Hepatocyte (in vitro differentiated cells): Measurements from ENCODE around the gene NAT14. TPM values are rescaled to one million over a fixed set of nuclear protein-coding genes. Genes with fewer than 3 reads are reported as not detected.
A peak's percentile ranks its signal among the peaks of the same experiment; 100 is the strongest.

ENCODE experiments used
- DNase-seq: peaks from one replicate; pipeline ENCODE4 v3.0.0-alpha.2; 2016; ENCODE audit warnings: low spot score
- H2AFZ ChIP-seq: fragments of 200-600 bp; sonication (generic); 2 replicates; pipeline ENCODE4 v1.6.0; 2016; ENCODE audit warnings: antibody characterized with exemption, mild to moderate bottlenecking
- H3K27ac ChIP-seq: fragments of 200-600 bp; sonication (generic); 2 replicates; pipeline ENCODE4 v1.5.1; 2016; ENCODE audit warnings: mild to moderate bottlenecking
- H3K27me3 ChIP-seq: fragments of 200-600 bp; sonication (generic); 2 replicates; pipeline ENCODE4 v1.6.1; 2016
- H3K36me3 ChIP-seq: fragments of 200-600 bp; sonication (generic); replicated peaks from 2 replicates; pipeline ENCODE4 v1.5.1; 2016; ENCODE audit warnings: low read depth; ENCODE audit not compliant: insufficient read depth
- H3K4me1 ChIP-seq: fragments of 200-600 bp; sonication (generic); 2 replicates; pipeline ENCODE4 v1.5.1; 2016; ENCODE audit warnings: mild to moderate bottlenecking, moderate library complexity; ENCODE audit not compliant: insufficient read depth
- H3K4me2 ChIP-seq: fragments of 200-600 bp; sonication (generic); 2 replicates; pipeline ENCODE4 v1.6.0; 2016
- H3K4me3 ChIP-seq: fragments of 200-600 bp; sonication (generic); 2 replicates; pipeline ENCODE4 v1.5.1; 2016; ENCODE audit warnings: mild to moderate bottlenecking
- H3K79me2 ChIP-seq: fragments of 200-600 bp; sonication (generic); 2 replicates; pipeline ENCODE4 v1.6.0; 2017; ENCODE audit warnings: mild to moderate bottlenecking
- H3K9me2 ChIP-seq: fragments of 200-600 bp; sonication (generic); replicated peaks from 2 replicates; pipeline ENCODE4 v1.6.0; 2017; ENCODE audit warnings: mild to moderate bottlenecking; ENCODE audit not compliant: insufficient read depth
- H3K9me3 ChIP-seq: fragments of 200-600 bp; sonication (generic); 2 replicates; pipeline ENCODE4 v1.5.1; 2016; ENCODE audit warnings: low read depth, mild to moderate bottlenecking
- H4K20me1 ChIP-seq: fragments of 200-600 bp; sonication (generic); 2 replicates; pipeline ENCODE4 v1.6.0; 2016; ENCODE audit warnings: mild to moderate bottlenecking; ENCODE audit not compliant: insufficient read depth, poor library complexity, severe bottlenecking
- EZH2 ChIP-seq: fragments of 200-600 bp; sonication (generic); IDR thresholded peaks from 2 replicates; pipeline ENCODE4 v1.6.1; 2016; ENCODE audit warnings: antibody characterized with exemption, mild to moderate bottlenecking, borderline replicate concordance
- EZH2phosphoT487 ChIP-seq: fragments of 200-600 bp; sonication (generic); IDR thresholded peaks from one replicate; pipeline ENCODE4 v1.6.1; 2018; ENCODE audit warnings: antibody characterized with exemption, mild to moderate bottlenecking, low read depth, moderate library complexity; ENCODE audit not compliant: unreplicated experiment, severe bottlenecking
- WGBS: methylation state at CpG from one replicate; pipeline ENCODE4 v1.1.6; 2016; ENCODE audit warnings: low lambda C conversion rate; ENCODE audit errors: missing lambda C conversion rate; 5-methylcytosine and 5-hydroxymethylcytosine counted together
- polyA plus RNA-seq: library from polyadenylated mRNA; unstranded; fragments of >200 nt; fragmentation: Nextera tagmentation; extraction: Ambion mirVana; gene quantifications from 2 replicates; pipeline ENCODE4 v1.2.1, GENCODE V29; 2016
- total RNA-seq: library from RNA; depleted of rRNA; stranded (reverse); fragments of >200 nt; gene quantifications from 2 replicates; pipeline ENCODE4 v1.2.3, GENCODE V29; 2014
- TF ChIP-seq, protein P1 (sequence below): fragments of 200-600 bp; sonication (generic); IDR thresholded peaks from 2 replicates; pipeline ENCODE4 v1.5.1; 2016; ENCODE audit warnings: antibody characterized with exemption, mild to moderate bottlenecking; ENCODE audit not compliant: poor library complexity

The NAT14 gene
- total and polyA plus RNA-seq, 2 experiments from 2014 or later: 22.3 to 40.3 TPM

DNA sequence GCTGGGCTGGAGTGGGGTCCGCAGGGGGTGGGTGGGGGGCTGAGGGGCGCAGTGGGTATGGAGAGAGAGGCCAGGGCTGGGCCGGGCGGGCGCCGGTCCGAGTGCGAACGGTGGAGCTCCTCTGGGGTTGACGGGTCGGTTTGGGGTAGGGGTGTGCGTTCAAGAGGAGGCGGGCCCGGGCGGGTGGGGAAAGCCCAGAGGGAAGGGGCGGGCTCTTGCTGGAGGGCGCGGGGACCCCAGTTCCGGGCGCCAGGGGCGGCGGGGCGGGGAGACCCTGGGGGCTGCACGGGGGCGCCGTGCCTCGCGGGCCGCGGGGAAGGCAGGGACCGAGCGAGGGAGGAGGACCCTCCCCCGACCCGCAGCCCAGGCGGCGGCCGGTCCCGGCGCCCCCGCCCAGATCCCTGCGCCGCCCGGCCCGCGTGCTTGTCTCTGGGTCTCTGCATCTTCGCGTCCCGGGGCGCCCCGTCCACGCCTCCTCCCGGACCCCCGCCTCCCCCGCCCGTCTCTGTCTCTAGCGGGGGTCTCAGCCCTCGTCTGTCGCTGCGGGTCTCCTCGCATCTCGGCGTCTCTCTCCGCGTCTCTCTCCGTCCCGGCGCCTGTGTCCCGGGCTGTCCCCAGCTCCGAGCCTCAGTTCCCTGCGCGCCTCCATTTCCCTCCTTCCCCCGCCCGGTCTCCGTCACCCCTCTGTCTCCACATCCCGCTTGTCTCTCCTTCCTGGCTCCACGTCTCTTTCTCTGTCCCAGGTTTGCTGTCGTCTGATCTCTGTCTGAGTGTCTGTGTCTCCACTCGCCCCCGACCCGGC, 33.6 kb upstream of the NAT14 start:
- no peaks in the 10 kb centered on the region for H3K9me3 ChIP-seq
- H2AFZ ChIP-seq: peak overlapping the region; percentile 15
- no peaks in the 10 kb centered on the region for H3K79me2 ChIP-seq
- H3K27me3 ChIP-seq: peaks cover 40% of the 10 kb centered on the region
- TF ChIP-seq EZH2: no peak
- peak; percentile 63 for TF ChIP-seq EZH2phosphoT487
- H3K4me3 ChIP-seq: no peak overlapping the region
- 2% methylated on average over 7 of the region's 80 CpGs for WGBS
- no peaks in the 10 kb centered on the region for H4K20me1 ChIP-seq
- no peak overlapping the region for H3K27ac ChIP-seq
- H3K4me2 ChIP-seq: peak overlapping the region; percentile 89
- H3K4me1 ChIP-seq: peaks cover 11% of the 10 kb centered on the region
- no peaks in the 10 kb centered on the region for H3K36me3 ChIP-seq
- DNase-seq: no peak
- no peaks in the 10 kb centered on the region for H3K9me2 ChIP-seq

DNA sequence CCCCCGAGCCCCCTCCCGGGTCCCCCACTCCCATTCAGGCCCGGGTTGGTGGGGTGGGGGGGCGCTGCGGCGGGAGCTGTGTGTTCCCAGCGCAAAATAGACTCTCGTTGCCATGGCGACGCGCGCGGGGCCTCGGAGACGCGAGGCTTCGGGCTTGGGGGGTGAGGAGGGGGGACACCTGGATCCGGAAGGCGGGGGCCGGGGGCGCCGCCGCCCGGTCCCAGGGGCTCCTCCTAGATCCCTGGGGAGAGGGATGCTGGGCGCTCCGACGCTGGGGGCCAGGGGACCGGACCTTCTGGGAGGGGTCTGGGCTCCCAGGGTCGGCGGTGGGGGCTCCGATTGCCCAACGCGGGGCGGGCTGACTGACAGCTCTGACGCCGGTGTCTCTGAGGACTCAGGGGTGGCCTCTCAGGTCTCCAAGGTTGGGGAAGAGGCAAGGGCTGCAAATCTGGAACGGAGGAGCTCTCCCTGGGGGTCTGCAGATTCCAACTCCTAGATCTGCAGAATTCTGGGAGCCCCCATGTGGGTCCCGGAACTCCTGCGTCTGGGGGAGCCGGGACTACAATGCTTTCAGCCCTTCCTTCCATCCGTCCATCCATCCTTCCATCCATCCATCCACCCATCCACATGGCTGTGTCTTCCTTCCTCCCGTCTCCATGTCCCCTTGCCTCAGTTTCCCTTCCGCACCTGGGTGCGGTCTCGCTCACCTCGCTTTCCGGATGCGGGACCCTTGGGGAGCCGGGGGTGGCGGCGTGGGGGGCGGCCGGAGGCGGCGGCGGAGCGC, 32.8 kb upstream of the NAT14 start:
- Histone ChIP-seq H4K20me1 (no peaks in the 10 kb centered on the region), H3K79me2 (no peaks in the 10 kb centered on the region), H2AFZ (peak overlapping the region; percentile 15), H3K27me3 (peaks cover 35% of the 10 kb centered on the region), H3K4me3 (no peak overlapping the region), H3K4me1 (peaks cover 11% of the 10 kb centered on the region), H3K36me3 (no peaks in the 10 kb centered on the region), H3K4me2 (peak overlapping the region; percentile 89), H3K27ac (no peak overlapping the region), H3K9me2 (no peaks in the 10 kb centered on the region), H3K9me3 (no peaks in the 10 kb centered on the region)
- WGBS: 7% methylated on average over 22 of the region's 57 CpGs
- DNase-seq: no peak
- TF ChIP-seq, protein P1, sequence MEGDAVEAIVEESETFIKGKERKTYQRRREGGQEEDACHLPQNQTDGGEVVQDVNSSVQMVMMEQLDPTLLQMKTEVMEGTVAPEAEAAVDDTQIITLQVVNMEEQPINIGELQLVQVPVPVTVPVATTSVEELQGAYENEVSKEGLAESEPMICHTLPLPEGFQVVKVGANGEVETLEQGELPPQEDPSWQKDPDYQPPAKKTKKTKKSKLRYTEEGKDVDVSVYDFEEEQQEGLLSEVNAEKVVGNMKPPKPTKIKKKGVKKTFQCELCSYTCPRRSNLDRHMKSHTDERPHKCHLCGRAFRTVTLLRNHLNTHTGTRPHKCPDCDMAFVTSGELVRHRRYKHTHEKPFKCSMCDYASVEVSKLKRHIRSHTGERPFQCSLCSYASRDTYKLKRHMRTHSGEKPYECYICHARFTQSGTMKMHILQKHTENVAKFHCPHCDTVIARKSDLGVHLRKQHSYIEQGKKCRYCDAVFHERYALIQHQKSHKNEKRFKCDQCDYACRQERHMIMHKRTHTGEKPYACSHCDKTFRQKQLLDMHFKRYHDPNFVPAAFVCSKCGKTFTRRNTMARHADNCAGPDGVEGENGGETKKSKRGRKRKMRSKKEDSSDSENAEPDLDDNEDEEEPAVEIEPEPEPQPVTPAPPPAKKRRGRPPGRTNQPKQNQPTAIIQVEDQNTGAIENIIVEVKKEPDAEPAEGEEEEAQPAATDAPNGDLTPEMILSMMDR: no peak
- TF ChIP-seq EZH2 (peak; percentile 73), EZH2phosphoT487 (no peak)

DNA sequence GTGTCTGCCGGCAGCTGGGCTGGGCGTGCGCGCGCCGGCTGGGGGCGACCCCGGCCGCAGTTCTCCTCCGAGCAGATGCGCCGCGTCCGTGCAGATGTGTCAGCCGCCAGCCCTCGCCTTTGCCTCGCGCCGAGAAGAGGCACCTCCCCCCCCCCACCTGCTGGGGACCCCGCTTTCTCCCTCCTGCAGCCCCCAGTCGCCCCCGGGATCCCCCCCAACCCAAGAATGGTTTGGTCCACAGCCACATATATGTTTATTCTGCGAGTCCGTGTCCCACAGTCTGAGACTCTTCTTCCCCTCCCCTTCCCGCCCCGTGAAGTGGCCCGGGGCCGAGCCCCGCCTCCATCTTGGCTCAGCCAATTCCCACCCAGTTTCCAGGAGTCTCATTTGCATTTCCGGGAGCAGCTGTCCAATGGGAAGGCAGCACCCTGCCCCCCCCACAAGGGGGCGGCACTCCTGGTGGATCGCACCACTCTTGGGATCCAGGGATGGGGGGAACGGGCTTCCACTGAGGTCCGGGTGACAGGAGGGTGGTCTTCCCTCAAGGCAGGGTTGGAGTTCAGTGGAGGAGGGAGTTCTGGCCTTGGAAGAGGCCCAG, 32.1 kb upstream of the NAT14 start:
- H3K27me3 ChIP-seq: peaks cover 28% of the 10 kb centered on the region
- no peaks in the 10 kb centered on the region for H4K20me1 ChIP-seq
- no peaks in the 10 kb centered on the region for H3K9me3 ChIP-seq
- no peaks in the 10 kb centered on the region for H3K36me3 ChIP-seq
- no peaks in the 10 kb centered on the region for H3K9me2 ChIP-seq
- H2AFZ ChIP-seq: no peak overlapping the region
- no peaks in the 10 kb centered on the region for H3K79me2 ChIP-seq
- H3K27ac ChIP-seq: no peak overlapping the region
- no peak overlapping the region for H3K4me3 ChIP-seq
- DNase-seq: peak; percentile 78
- TF ChIP-seq, protein P1: no peak
- TF ChIP-seq EZH2phosphoT487 (no peak), EZH2 (no peak)
- peaks cover 11% of the 10 kb centered on the region for H3K4me1 ChIP-seq
- WGBS: 18% methylated on average over 7 of the region's 34 CpGs
- peak overlapping the region; percentile 89 for H3K4me2 ChIP-seq
